RCC 7860 (cell line): ENCODE data around the gene HNRNPF.
"Not testable (repeated sequence)": the region's sequence is repeated elsewhere in the genome, so short reads cannot be mapped to it uniquely, and the experiment has no call there.

Experiments used
- DNase-seq: peaks from one replicate; pipeline ENCODE4 v3.0.0-alpha.2; 2015; ENCODE audit warnings: low spot score
- FAIRE-seq: peaks from 2 replicates; lab custom pipeline; 2012; peaks lifted over from hg19 to GRCh38; lab: Jason Lieb, UNC

The HNRNPF gene

DNA sequence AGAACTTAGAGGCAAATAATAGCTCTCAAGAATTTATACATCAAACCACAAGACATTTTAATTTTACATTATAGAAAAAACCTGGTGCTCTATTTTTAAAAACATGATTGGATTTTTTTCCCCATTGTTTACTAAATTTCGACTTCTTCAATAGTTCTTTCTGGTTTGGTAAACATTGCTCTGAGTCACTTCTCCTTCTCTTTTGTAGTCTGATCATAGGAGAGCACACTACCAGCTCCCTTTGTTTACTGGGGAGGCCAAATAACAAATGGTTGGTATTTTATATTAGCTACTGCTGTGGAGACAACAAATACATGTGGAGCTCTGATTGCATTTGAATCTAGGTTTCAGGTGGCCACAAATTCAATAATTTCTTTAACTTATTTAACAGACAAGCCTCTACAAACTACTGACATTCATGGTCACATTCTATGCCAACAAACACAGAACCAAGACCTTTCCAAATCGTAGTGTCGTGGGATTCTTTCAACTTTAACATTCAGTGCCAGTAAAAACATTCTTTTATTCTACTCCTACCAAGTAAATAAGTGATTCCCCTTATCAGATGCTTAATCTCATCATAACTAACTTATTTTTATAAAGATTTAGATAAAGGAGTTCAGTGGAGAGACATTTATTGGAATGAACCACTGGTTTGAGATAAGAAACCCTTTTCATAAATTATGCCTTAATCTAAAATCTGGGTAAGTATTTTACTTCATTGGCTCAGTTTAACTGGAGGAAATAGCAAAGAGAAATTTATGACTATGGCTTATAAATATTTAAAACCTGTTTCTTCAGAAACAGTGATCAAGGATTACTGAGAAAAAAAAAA lies 55.3 kb downstream of the HNRNPF start:
- no peak for DNase-seq
- no peak for FAIRE-seq

DNA sequence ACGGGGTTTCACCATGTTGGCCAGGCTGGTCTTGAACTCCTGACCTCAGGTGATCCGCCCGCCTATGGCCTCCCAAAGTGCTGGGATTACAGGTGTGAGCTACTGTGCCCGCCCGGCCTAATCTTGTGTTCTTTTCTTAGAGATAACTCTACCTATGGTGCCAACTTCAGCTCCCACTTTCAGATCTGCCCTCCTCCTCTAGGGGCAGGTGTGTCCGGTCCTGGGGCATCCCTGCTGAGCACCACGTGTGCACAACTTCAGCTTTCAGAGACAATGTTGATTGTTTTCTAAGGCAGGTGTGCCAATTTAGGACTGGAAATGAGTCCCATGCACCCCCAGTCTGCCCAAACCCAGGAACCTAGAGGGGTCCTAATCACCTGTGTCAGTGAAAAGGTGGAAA lies 56.0 kb downstream of the HNRNPF start:
- no peak for DNase-seq
- FAIRE-seq: no peak

DNA sequence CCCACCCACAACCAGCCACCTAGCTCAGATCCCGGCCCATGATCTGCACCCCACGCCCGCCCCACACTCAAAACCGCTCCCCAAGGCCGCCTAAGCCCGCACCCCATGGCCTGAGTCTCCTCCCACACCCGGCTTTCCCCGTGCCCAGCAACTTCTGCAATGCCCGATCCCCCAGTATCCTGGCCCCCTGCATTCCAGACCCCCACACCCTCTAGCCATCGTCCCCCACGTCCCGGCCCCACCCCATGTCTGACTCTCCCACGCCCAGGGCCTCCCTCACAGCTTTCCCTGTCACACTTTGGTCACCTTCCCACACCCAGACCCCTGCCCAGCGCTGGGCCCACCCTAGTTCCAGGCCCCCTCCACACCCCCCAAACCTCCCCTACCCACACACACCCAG lies 57.7 kb downstream of the HNRNPF start:
- DNase-seq (no peak), FAIRE-seq (no peak)

DNA sequence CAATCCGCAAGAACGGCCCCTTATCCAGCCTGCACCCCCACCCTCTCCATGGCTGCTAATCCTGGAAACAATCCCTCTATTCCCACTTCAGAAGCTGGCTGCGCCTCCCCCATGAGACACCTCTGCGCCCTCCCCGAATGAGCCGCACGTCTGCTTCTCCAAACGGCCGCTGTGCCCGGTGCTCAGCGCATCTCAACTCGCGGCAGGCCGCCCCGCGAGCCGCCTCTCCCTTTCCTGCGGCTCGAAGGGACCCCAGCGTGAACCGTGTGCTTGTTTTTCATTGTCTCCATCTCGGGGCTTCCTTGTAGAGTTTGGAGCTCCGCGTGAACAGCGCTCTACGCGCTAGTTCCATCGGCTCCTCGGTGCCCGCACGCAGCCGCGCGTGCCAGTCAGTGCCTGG lies 58.3 kb downstream of the HNRNPF start:
- DNase-seq (no peak), FAIRE-seq (no peak)

DNA sequence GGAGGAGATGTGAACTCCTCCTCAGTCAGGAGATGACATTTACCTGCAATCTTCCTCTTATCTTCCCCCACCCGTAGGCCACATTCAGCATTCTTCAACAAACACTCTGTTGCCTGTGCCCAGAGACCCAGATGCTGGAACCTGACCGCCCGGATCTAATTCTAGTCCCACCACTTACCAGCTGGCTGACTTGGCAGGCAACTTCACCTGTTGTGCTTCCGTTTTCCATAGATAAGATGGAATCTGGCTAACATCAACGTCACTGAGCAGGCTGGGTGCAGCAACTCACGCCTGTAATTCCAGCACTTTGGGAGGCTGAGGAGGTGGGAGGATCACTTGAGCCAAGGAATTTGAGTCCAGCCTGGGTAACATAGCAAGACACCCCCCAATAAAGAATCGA lies 58.8 kb downstream of the HNRNPF start:
- no peak for FAIRE-seq
- no peak for DNase-seq

DNA sequence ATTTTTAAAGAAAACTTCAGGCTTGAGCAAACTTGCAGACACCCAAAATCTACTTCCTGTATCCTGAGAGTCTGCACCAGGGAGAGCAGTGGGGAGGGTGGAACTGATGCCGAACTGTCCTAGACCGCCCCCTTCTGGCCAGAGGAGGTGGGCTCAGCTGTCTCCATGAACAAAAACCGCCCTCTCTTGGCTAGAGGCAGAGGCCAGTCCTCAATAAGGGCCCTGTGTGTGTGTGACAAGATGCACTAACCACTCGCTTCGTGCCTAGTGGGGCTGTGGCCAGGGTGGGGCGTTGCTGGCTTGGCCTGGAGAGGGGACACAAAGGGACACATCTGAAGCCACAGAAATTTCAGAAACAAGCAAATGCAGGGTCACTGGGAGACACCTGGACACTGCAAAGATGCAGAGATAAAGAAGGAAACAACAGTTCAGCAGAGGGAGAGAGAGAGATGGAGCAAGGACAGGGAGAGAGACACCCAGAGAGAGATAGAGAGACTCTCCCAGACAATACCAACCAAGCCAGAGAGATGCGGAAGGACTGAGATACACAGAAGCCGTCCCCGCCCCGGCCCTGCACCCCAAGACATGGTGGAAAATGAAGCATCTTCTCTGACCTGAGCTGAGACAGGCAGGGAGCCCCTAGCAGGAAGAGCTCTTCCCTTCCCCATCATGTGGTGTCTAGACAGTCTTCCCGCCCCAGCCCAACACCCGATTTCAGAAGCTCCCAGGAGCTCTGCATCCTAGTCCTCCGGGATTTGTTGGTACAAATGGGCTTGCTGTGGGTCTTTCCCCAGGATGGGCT lies 60.3 kb downstream of the HNRNPF start:
- peak; percentile 70 for DNase-seq
- peak; percentile 58 for FAIRE-seq

DNA sequence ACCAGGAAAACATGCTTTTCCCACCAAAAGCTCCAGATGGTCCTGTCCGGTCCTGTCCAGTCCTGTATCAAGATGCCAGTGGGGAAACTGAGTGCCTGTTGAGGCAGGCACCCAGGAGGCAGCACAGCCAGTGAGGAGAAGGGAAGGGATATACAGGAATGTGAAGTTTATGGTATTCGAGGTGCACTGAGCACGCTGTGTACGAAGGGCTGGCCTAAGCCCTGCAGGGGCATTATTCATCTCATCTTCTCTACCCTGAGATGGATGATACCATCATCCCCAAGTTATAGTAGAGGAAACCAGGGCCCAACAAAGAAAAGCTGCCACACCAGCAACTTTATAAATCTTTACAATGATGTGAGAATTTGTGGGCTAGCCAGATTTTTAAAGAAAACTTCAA lies 61.0 kb downstream of the HNRNPF start:
- no peak for FAIRE-seq
- no peak for DNase-seq

DNA sequence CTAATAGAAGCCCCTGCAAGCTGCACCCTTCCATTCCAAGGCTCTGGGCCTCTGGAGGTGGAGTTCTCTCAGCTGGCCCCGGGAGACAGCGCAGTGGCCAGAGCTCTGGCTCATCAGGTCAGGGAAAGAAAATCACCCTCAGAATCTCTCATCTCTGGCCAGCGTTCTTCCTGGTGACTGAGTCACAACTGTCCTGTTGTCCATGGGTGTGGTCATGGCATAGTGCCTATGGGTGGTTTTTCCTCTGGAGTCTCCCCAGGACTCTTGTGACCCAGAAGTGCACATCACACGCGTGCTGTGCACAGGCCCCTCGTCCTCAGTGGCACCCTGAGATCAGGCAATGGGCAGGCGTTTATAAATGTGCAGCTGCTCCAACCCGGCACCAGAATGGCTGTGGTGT lies 64.9 kb downstream of the HNRNPF start:
- no peak for FAIRE-seq
- no peak for DNase-seq

DNA sequence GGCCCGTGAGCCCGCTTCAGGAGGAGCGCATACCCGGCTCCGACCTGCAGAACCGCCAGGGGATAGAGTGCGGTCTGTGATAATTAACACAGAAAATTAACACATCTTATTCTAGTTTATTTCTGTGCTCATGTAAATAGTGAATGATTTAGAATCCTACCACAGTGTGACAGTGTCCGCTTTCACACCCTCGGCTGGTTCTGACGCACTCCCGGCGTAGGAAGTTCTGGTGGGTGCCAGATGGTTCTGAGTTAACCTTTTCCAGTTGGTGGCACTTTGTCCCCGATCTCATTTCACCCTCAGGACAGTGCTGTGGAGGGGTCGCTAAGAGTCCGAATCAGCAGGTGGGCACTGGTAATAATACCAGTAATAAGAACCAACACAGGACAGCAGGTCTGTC lies 65.9 kb downstream of the HNRNPF start:
- FAIRE-seq (no peak), DNase-seq (no peak)

DNA sequence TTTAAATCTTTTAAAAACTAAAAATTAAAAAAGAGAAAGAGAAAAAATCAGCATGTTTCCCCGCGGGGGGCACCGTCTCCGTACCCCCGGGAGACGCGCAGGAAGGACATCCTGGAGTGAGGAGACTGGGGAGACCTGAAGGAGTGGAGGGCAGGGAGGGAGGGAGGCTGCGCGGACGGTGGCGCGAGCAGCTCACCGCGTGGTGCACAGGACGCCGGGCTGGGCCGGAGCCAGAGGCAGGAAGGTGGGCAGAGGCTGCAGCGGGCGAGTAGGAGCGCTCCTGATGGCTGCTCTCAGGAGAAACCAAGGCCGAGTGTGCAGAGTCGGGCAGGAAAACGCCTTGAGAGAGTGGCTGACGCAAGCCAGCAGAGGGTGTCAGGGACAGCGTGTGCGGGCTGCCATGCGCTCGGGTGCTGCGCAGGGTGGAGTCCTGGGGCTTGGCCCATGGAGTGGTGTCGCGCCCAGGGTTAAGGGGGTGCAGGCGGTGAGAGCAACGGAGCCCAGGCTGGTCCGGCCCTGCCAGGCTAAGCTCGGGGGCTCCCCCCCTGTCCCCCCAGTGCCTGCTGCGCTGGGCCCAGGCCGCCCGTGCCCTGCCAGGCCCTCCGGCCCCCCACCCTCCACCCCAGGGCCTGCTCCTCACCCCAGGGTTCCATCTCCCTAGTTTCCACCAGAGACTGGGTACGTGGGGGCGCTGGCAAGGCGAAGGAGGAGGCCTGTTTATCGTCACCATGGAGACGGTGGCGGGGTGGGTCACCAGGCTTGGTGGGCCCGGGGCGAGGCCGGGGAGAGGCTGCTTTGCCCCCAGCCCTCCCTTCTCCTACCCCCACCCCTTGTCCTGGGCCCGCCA lies 66.5 kb downstream of the HNRNPF start:
- DNase-seq (no peak), FAIRE-seq (no peak)

DNA sequence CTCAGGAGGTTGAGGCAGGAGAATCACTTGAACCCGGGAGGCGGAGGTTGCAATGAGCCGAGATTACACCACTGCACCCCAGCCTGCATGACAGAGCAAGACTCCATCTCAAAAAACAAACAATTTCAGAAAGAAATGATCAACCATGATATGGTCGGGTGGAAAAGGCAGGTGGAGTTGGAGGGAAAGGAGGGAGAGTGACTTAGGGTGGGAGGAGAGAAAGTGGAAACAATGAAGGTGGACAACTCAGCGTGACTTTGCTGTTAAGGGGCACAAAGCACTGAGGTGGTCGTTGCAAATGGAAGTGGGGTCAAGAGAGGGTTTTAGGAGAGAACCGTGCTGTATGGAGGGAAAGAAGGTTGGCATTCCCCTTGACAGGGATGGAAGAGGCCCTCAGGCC lies 67.5 kb downstream of the HNRNPF start:
- FAIRE-seq: no peak
- DNase-seq: no peak

DNA sequence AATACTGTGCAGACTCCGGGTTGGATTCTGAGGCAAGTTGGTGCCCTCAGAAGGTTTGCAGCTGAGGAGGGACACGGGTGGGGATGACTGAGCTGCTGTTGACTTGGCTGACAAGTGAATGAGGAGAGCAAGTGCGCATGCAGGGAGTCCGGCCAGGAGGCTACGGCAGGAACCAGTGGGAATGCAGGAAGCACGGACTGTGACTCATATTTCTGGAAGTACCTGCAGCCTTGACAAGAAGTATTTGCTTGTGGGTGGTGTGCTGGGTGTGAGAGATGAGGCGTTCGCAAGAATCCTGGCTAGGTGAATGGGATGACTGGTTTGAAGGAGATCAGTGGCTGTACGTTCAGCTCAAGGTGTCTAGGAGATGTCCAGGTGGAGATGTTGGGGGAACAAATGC lies 68.4 kb downstream of the HNRNPF start:
- DNase-seq (peak; percentile 59), FAIRE-seq (peak; percentile 64)

DNA sequence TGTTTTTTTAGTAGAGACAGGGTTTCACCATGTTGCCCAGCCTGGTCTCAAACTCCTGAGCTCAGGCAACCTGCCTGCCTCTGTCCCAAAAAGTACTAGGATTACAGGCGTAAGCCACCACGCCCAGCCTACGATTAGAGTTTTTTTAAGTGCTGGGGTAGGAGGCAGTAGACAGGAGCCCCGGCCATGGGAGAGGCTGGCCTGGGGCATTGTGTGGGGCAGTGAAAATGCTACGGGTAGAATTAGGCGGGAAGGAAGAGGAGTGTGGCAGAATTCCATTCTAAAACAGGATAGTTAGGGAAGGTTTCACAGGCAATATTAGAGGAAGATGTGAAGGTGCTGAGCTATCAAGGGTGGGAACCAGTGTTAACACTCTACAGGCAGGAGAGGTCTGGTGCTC lies 68.9 kb downstream of the HNRNPF start:
- DNase-seq (no peak), FAIRE-seq (no peak)

DNA sequence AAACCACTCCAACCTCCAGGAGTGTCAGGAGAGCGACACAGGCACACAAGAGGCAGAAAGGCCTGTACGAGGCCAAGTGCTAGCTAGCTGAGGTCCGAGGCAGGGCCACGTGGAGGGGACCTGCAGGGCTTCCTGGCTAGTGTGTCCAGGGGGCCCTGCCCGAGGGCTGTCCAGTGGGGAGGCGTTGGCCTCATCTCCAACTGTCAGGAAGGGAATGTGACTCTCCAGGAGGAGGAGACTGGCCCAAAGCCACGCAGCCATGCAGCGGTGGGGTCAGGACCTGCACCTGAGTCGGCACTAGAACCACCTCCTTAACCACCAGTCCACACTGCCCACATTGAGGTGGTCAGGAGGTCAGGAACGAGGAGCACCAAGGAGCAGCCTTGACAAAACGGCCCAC lies 69.8 kb downstream of the HNRNPF start:
- DNase-seq: no peak
- no peak for FAIRE-seq

DNA sequence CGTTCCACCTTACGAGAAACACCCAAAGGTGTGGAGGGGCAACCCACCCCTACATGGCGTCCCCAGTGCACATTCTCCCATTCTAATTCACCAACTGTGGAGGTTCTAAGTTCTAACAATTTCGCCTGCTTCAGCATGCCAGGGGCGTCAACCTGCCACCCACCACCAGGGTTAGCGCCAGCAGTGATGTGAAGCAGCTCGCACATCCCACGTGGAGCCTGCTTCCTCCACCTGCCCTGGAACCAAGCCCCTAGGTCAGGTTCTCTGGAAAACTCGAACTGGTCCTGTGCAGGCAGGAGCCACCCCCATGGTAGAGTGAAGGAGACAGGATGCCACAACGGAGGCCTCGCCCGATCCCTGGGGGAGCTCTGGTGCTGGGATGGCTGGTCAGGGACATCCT lies 70.9 kb downstream of the HNRNPF start:
- DNase-seq (no peak), FAIRE-seq (no peak)

DNA sequence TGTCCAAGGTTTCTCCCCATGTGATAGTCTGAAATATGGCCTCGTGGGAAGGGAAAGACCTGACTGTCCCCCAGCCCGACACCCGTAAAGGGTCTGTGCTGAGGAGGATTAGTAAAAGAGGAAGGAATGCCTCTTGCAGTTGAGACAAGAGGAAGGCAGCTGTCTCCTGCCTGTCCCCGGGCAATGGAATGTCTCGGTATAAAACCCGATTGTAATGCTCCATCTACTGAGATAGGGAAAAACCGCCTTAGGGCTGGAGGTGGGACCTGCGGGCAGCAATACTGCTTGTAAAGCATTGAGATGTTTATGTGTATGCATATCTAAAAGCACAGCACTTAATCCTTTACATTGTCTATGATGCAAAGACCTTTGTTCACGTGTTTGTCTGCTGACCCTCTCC lies 71.5 kb downstream of the HNRNPF start:
- not testable (repeated sequence) for DNase-seq, FAIRE-seq

DNA sequence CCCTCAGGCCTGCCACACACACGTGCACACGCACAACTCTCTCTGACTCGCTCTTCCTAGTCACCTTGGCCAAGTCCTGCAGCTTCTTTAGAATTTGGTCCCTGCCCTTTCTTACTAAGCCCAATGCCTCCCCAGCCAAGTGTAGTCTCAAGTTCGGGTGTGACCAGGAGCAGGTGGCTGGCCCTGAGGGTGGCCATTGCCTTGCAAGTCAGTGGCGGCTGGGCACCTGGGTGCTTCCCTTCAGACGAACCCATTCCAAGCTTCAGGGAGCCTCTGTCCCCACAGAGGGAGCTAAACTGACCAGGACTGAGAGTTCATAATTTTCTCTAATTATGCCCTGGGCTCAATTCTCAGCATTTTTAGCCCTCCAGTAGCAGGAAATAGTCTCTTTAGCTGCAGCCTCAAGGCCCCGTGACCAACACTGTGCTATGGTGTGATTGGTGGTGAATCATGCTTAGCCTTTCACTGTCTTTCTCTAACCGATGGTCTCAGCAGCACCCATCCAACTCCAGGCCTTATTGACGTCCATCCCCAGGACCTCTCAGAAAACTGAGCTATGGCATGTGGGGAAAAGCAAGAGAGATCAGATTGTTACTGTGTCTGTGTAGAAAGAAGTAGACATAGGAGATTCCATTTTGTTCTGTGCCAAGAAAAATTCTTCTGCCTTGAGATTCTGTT lies 72.2 kb downstream of the HNRNPF start:
- FAIRE-seq (peak; percentile 50), DNase-seq (peak; percentile 55)

DNA sequence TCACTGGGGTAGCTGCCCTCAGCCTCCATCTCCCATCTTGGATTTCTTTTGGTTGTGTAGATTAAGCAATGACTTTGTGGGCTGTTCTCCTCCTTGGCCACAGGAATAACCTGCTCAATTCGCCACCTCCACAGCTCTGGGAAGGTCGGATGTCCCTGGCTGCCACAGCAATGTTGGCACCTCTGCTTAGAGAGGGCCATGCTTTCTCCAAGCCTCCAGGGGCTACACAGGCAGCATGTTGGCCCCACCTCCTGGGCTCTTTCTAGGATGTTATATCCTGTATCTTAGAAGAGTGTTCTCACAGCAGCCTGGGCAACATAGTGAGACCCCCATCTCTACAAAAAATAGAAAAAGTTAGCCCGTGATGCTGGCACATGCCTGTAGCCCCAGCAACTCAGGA lies 72.9 kb downstream of the HNRNPF start:
- DNase-seq: no peak
- FAIRE-seq: no peak
